Gastrocnemius medialis (tissue), 4 donors: ENCODE results near the gene UGCG. TPM values are rescaled to one million over a fixed set of nuclear protein-coding genes. Genes with fewer than 3 reads are reported as not detected.
"Not testable (repeated sequence)": the region's sequence is repeated elsewhere in the genome, so short reads cannot be mapped to it uniquely, and the experiment has no call there.

Experiments
- ATAC-seq, 2 donors: fragments of 150-250 bp; one replicate each; pipeline ENCODE4 v1.9.1; 2016
- DNase-seq, 2 donors: peaks; one replicate each; pipeline ENCODE4 v3.0.0-alpha.2; 2019
- H3K27ac ChIP-seq, 4 donors: fragments of 200-600 bp; sonication (generic); 1 replicate in 1 of 4; 2 replicates in 3 of 4; pipeline ENCODE4 v1.5.1; 2016 to 2018; ENCODE audit warnings: mild to moderate bottlenecking in 2 of 4, moderate library complexity in 1 of 4
- H3K27me3 ChIP-seq, 3 donors: fragments of 200-600 bp; sonication (generic) in 2 of 3; 1 replicate in 1 of 3; 2 replicates in 2 of 3; pipeline versions ENCODE4 v1.5.1 to v1.6.0; 2016 to 2019; ENCODE audit warnings: mild to moderate bottlenecking in 1 of 3, moderate library complexity in 1 of 3
- H3K36me3 ChIP-seq, 2 donors: fragments of 200-600 bp; sonication (generic) in 1 of 2; one replicate each; pipeline ENCODE4 v1.5.1; 2017 to 2018
- H3K4me1 ChIP-seq, 2 donors: fragments of 200-600 bp; sonication (generic) in 1 of 2; one replicate each; pipeline ENCODE4 v1.5.1; 2016 to 2017; ENCODE audit warnings: mild to moderate bottlenecking in 2 of 2
- H3K4me3 ChIP-seq, 4 donors: fragments of 200-600 bp; sonication (generic) in 3 of 4; 1 replicate in 1 of 4; 2 replicates in 3 of 4; pipeline ENCODE4 v1.5.1; 2016 to 2019; ENCODE audit warnings: mild to moderate bottlenecking in 2 of 4
- H3K9me3 ChIP-seq, 3 donors: fragments of 200-600 bp; sonication (generic) in 2 of 3; 1 replicate in 1 of 3; 2 replicates in 2 of 3; pipeline ENCODE4 v1.5.1; 2016 to 2019
- CTCF ChIP-seq, 5 experiments: fragments of 450-650 bp in 3 of 5; fragments of 200-600 bp in 2 of 5; sonication (generic) in 2 of 5; IDR thresholded peaks in 4 of 5; conservative IDR thresholded peaks in 1 of 5; 1 replicate in 4 of 5; 2 replicates in 1 of 5; pipeline ENCODE4 v1.5.1; 2016 to 2019; ENCODE audit warnings: antibody characterized with exemption in 5 of 5, mild to moderate bottlenecking in 3 of 5, moderate library complexity in 3 of 5
- POLR2A ChIP-seq, 2 donors: fragments of 450-650 bp; IDR thresholded peaks; one replicate each; pipeline ENCODE4 v1.6.1; 2017; ENCODE audit warnings: antibody characterized with exemption in 2 of 2, mild to moderate bottlenecking in 2 of 2, moderate library complexity in 2 of 2
- in situ Hi-C, 4 donors: fragments of 200-750 bp; cut with MboI; loops; one replicate each; pipeline versions ENCODE4 v1.15.0 to v1.8.0; 2017; ENCODE audit warnings: low sequenced_read_pairs in 4 of 4
- intact Hi-C: fragments of 100-400 bp; cut with DNase I; formaldehyde crosslinking; loops from one replicate; pipeline ENCODE4 v1.15.1; 2023; ENCODE audit warnings: low total_unique reads
- total RNA-seq, 4 donors: library from RNA; depleted of rRNA; stranded (reverse); fragments of >200 nt; gene quantifications; one replicate each; pipeline versions ENCODE4 v1.1.0 to v1.2.3, GENCODE V29; 2016

UGCG gene
- total RNA-seq, 4 donors from 2014 or later = 9.1 to 18.5 (median 12.1) TPM

DNA sequence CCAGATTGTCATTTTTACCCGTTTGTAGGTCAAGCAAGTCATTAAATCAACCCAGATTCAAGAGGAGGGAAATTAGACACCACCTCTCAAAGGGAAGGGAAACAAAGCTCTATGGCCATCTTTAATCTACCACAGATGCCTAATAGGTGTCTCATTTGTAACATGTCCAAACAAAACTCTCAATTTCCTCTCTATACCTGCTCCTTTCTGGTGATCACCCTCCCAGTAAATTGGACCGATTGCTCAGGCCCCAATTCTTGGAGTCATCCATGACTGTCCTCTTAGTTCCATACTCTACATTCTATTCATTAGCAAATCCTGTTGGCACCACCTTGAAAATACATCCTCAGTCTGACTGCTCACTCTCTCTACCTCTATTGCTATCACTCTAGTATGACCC is 22.1 kb upstream of the UGCG start:
- H3K9me3 ChIP-seq = no peaks in the 10 kb centered on the region
- DNase-seq (no peak), ATAC-seq (no peak)
- intact Hi-C loops (no loop called here), in situ Hi-C loops (no loop called here)
- no peaks in the 10 kb centered on the region for H3K4me1 ChIP-seq
- no peak overlapping the region for H3K27ac ChIP-seq
- no peak for TF ChIP-seq CTCF (IDR thresholded peaks at IDR 0.05 in 4 of 5, conservative IDR thresholded peaks at IDR 0.05 in 1 of 5)
- no peak for TF ChIP-seq POLR2A (IDR thresholded peaks at IDR 0.05)
- H3K4me3 ChIP-seq = no peak overlapping the region
- H3K27me3 ChIP-seq = no peaks in the 10 kb centered on the region
- H3K36me3 ChIP-seq = no peaks in the 10 kb centered on the region

GRCh38 chr9:111875291-111875690 is 21.3 kb upstream of the UGCG start:
- ATAC-seq = not testable (repeated sequence)

GRCh38 chr9:111875691-111876090 is 20.9 kb upstream of the UGCG start:
- H3K9me3 ChIP-seq, H3K4me3 ChIP-seq, ATAC-seq, H3K36me3 ChIP-seq, H3K27me3 ChIP-seq, DNase-seq, intact Hi-C loops, H3K27ac ChIP-seq, H3K4me1 ChIP-seq: not testable (repeated sequence)
- in situ Hi-C loops = loop anchor here in 3 of 4 donors (25.0 kb wide), 2 partner anchors 437 to 487 kb away; no protein-coding TSS in a partner anchor

More at GRCh38 chr9:111875291-111875690, 21.3 kb upstream of the UGCG start:
- H3K27ac ChIP-seq, H3K27me3 ChIP-seq, H3K9me3 ChIP-seq, H3K36me3 ChIP-seq, H3K4me1 ChIP-seq, intact Hi-C loops, H3K4me3 ChIP-seq, DNase-seq: not testable (repeated sequence)
- in situ Hi-C loops = loop anchor here in 3 of 4 donors (25.0 kb wide), 2 partner anchors 437 to 487 kb away; no protein-coding TSS in a partner anchor

DNA sequence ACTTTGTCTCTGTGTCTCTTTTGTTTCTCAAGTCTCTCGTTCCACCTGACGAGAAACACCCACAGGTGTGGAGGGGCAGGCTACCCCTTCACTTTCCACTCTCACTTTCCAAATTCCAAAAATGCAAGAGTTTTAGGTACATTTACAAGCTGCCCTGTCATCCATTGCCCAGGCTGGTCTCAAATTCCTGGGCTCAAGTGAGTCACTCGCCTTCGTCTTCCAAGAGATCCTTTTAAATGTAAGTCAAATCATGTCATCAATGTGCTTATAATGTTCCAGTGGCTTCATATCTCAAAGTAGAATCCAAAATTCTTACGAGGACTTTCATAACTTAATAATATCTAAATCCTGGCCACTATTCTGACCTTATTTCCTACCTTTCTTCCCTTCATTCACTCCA is 20.4 kb upstream of the UGCG start:
- no peaks in the 10 kb centered on the region for H3K9me3 ChIP-seq
- intact Hi-C loops (no loop called here), in situ Hi-C loops (loop anchor here in 3 of 4 donors (25.0 kb wide), 2 partner anchors 436 to 486 kb away; no protein-coding TSS in a partner anchor)
- H3K4me3 ChIP-seq = no peak overlapping the region
- no peak for ATAC-seq
- H3K27me3 ChIP-seq = no peaks in the 10 kb centered on the region
- no peak overlapping the region for H3K27ac ChIP-seq
- no peaks in the 10 kb centered on the region for H3K4me1 ChIP-seq
- DNase-seq = no peak
- no peaks in the 10 kb centered on the region for H3K36me3 ChIP-seq
- TF ChIP-seq CTCF (IDR thresholded peaks at IDR 0.05 in 4 of 5, conservative IDR thresholded peaks at IDR 0.05 in 1 of 5) (no peak), POLR2A (IDR thresholded peaks at IDR 0.05) (no peak)

GRCh38 chr9:111877420-111877819 is 19.2 kb upstream of the UGCG start:
- Histone ChIP-seq H3K36me3 (no peaks in the 10 kb centered on the region), H3K4me1 (no peaks in the 10 kb centered on the region), H3K9me3 (no peaks in the 10 kb centered on the region), H3K27me3 (no peaks in the 10 kb centered on the region), H3K4me3 (no peak overlapping the region), H3K27ac (no peak overlapping the region)
- DNase-seq (no peak), ATAC-seq (no peak)
- intact Hi-C loops = no loop called here
- TF ChIP-seq CTCF (IDR thresholded peaks at IDR 0.05 in 4 of 5, conservative IDR thresholded peaks at IDR 0.05 in 1 of 5) (no peak), POLR2A (IDR thresholded peaks at IDR 0.05) (no peak)
- in situ Hi-C loops = loop anchor here in 3 of 4 donors (25.0 kb wide), 2 partner anchors 435 to 485 kb away; no protein-coding TSS in a partner anchor

DNA sequence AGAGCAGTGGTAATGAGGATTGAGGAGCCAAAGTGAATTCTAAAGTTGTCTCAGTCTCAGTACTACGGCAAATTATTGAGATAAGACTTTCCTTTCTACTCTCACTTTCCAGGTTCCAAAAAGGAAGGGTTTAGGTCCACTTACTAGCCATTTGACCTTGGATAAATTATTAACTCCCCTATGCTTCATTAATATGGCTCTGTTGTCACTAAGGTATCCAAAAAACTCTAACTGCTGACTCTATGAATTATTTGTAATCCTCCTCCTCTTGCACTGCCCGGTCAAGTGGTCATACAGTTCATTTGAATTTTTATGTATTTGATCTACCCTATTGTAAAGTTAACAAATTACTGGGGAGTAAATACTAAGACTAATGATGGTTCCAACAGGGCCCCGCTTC is 17.7 kb upstream of the UGCG start:
- TF ChIP-seq POLR2A (IDR thresholded peaks at IDR 0.05) = no peak
- H3K27ac ChIP-seq = no peak overlapping the region
- H3K4me3 ChIP-seq = no peak overlapping the region
- intact Hi-C loops (no loop called here), in situ Hi-C loops (loop anchor here in 3 of 4 donors (25.0 kb wide), 2 partner anchors 433 to 483 kb away; no protein-coding TSS in a partner anchor)
- H3K27me3 ChIP-seq = no peaks in the 10 kb centered on the region
- DNase-seq (no peak), ATAC-seq (no peak)
- no peaks in the 10 kb centered on the region for H3K36me3 ChIP-seq
- no peaks in the 10 kb centered on the region for H3K9me3 ChIP-seq
- H3K4me1 ChIP-seq = no peaks in the 10 kb centered on the region
